ENCODE measurements around the gene ADAM33. TPM values are rescaled to one million over a fixed set of nuclear protein-coding genes. Genes with fewer than 3 reads are reported as not detected.

ADAM33 gene
- total and polyA plus RNA-seq, 2 donors (not counting 1 experiment from before 2014, with no cell fraction given): not detected

- Histone ChIP-seq H3K79me2 (ENCODE audit: control insufficient read depth, insufficient read depth, low read length) (no peaks in the 10 kb centered on the region), H3K27ac (ENCODE audit: low read length in 2 of 2) (no peak overlapping the region), H2AFZ (ENCODE audit: insufficient read depth, low read depth, low read length, poor library complexity, severe bottlenecking) (no peak overlapping the region), H3K4me2 (replicated peaks; ENCODE audit: low read depth, low read length, poor library complexity, severe bottlenecking) (no peak overlapping the region), H3K27me3 (replicated peaks in 1 of 4; ENCODE audit: control extremely low read depth in 1 of 4, control insufficient read depth in 3 of 4, insufficient read depth in 4 of 4, low read length in 3 of 4) (no peaks in the 10 kb centered on the region), H3K9ac (ENCODE audit: low read length) (no peak overlapping the region), H3K9me3 (ENCODE audit: control extremely low read depth in 1 of 3, control insufficient read depth in 2 of 3, insufficient read depth in 1 of 3, low read length in 2 of 3) (no peaks in the 10 kb centered on the region), H4K20me1 (ENCODE audit: control insufficient read depth, insufficient read depth, low read length, poor library complexity, severe bottlenecking) (no peaks in the 10 kb centered on the region), H3K36me3 (replicated peaks in 1 of 2; ENCODE audit: control extremely low read depth in 1 of 2, control insufficient read depth in 1 of 2, extremely low read depth in 1 of 2, insufficient read depth in 2 of 2, low read length in 1 of 2) (peaks cover 2 to 8% of the 10 kb centered on the region in 2 experiments), H3K4me3 (ENCODE audit: control extremely low read depth in 1 of 5, extremely low read depth in 1 of 5, insufficient read depth in 1 of 5, low read depth in 2 of 5, low read length in 4 of 5) (no peak overlapping the region), H3K4me1 (ENCODE audit: control insufficient read depth in 2 of 2, insufficient read depth in 2 of 2, low read length in 2 of 2) (no peaks in the 10 kb centered on the region)
- DNase-seq: no peak
- H3K27ac Mint-ChIP-seq: no peak overlapping the region
- no peak for ATAC-seq (ENCODE audit: low read depth)
- CTCF ChIA-PET: no interaction called here
- POLR2A ChIA-PET: no interaction called here
- H3K4me3 Mint-ChIP-seq: no peak overlapping the region
- WGBS (ENCODE audit: insufficient coverage): no CpG with 5 or more reads among the region's 2 CpGs
- H3K4me1 Mint-ChIP-seq: no peaks in the 10 kb centered on the region
- TF ChIP-seq EZH2 (IDR thresholded peaks at IDR 0.05; ENCODE audit: borderline replicate concordance, insufficient read depth, low read depth, low read length, poor library complexity, severe bottlenecking) (no peak), CTCF (IDR thresholded peaks at IDR 0.05) (no peak)
- intact Hi-C loops (cut with micrococcal nuclease): no loop called here
- H3K9me3 Mint-ChIP-seq (ENCODE audit: insufficient read depth): no peaks in the 10 kb centered on the region
- no peaks in the 10 kb centered on the region for H3K27me3 Mint-ChIP-seq
Observed at GRCh38 chr20:3627476-3627875, 54.3 kb downstream of the ADAM33 start.

- no peak overlapping the region for H3K27ac Mint-ChIP-seq
- CTCF ChIA-PET: no interaction called here
- no peak for TF ChIP-seq CTCF (IDR thresholded peaks at IDR 0.05)
- TF ChIP-seq EZH2 (IDR thresholded peaks at IDR 0.05; ENCODE audit: borderline replicate concordance, insufficient read depth, low read depth, low read length, poor library complexity, severe bottlenecking): no peak
- H3K79me2 ChIP-seq (ENCODE audit: control insufficient read depth, insufficient read depth, low read length): no peaks in the 10 kb centered on the region
- H3K4me1 ChIP-seq (ENCODE audit: control insufficient read depth in 2 of 2, insufficient read depth in 2 of 2, low read length in 2 of 2): no peaks in the 10 kb centered on the region
- H3K9me3 ChIP-seq (ENCODE audit: control extremely low read depth in 1 of 3, control insufficient read depth in 2 of 3, insufficient read depth in 1 of 3, low read length in 2 of 3): no peaks in the 10 kb centered on the region
- H3K9me3 Mint-ChIP-seq (ENCODE audit: insufficient read depth): no peaks in the 10 kb centered on the region
- no peak overlapping the region for H3K4me2 ChIP-seq (replicated peaks; ENCODE audit: low read depth, low read length, poor library complexity, severe bottlenecking)
- no peak overlapping the region for H2AFZ ChIP-seq (ENCODE audit: insufficient read depth, low read depth, low read length, poor library complexity, severe bottlenecking)
- no peaks in the 10 kb centered on the region for H3K4me1 Mint-ChIP-seq
- POLR2A ChIA-PET: no interaction called here
- no peak overlapping the region for H3K27ac ChIP-seq (ENCODE audit: low read length in 2 of 2)
- no CpG with 5 or more reads among the region's 4 CpGs for WGBS (ENCODE audit: insufficient coverage)
- H3K4me3 ChIP-seq (ENCODE audit: control extremely low read depth in 1 of 5, extremely low read depth in 1 of 5, insufficient read depth in 1 of 5, low read depth in 2 of 5, low read length in 4 of 5): no peak overlapping the region
- H3K27me3 Mint-ChIP-seq: no peaks in the 10 kb centered on the region
- H3K27me3 ChIP-seq (replicated peaks in 1 of 4; ENCODE audit: control extremely low read depth in 1 of 4, control insufficient read depth in 3 of 4, insufficient read depth in 4 of 4, low read length in 3 of 4): no peaks in the 10 kb centered on the region
- DNase-seq (no peak), ATAC-seq (ENCODE audit: low read depth) (no peak)
- peaks cover 2 to 3% of the 10 kb centered on the region in 2 experiments for H3K36me3 ChIP-seq (replicated peaks in 1 of 2; ENCODE audit: control extremely low read depth in 1 of 2, control insufficient read depth in 1 of 2, extremely low read depth in 1 of 2, insufficient read depth in 2 of 2, low read length in 1 of 2)
- intact Hi-C loops (cut with micrococcal nuclease): no loop called here
- no peaks in the 10 kb centered on the region for H4K20me1 ChIP-seq (ENCODE audit: control insufficient read depth, insufficient read depth, low read length, poor library complexity, severe bottlenecking)
- H3K9ac ChIP-seq (ENCODE audit: low read length): no peak overlapping the region
- H3K4me3 Mint-ChIP-seq: no peak overlapping the region
Observed at GRCh38 chr20:3622406-3622805, 59.4 kb downstream of the ADAM33 start.

Measured in B cell (primary cell).